Vagina (tissue), 2 donors: Measurements from ENCODE around the gene DLX6.

ENCODE experiments used
- POLR2A ChIP-seq, 2 donors: fragments of 450-650 bp; IDR thresholded peaks; one replicate each; pipeline ENCODE4 v1.6.1; 2017; ENCODE audit warnings: antibody characterized with exemption in 2 of 2, mild to moderate bottlenecking in 2 of 2, moderate library complexity in 2 of 2
- TF ChIP-seq, protein P1 (sequence below), 3 experiments: fragments of 450-650 bp in 2 of 3; fragments of 200-600 bp in 1 of 3; sonication (generic) in 1 of 3; IDR thresholded peaks; one replicate each; pipeline ENCODE4 v1.5.1; 2017 to 2019; ENCODE audit warnings: antibody characterized with exemption in 3 of 3, mild to moderate bottlenecking in 2 of 3, moderate library complexity in 2 of 3

- TF ChIP-seq, protein P1, sequence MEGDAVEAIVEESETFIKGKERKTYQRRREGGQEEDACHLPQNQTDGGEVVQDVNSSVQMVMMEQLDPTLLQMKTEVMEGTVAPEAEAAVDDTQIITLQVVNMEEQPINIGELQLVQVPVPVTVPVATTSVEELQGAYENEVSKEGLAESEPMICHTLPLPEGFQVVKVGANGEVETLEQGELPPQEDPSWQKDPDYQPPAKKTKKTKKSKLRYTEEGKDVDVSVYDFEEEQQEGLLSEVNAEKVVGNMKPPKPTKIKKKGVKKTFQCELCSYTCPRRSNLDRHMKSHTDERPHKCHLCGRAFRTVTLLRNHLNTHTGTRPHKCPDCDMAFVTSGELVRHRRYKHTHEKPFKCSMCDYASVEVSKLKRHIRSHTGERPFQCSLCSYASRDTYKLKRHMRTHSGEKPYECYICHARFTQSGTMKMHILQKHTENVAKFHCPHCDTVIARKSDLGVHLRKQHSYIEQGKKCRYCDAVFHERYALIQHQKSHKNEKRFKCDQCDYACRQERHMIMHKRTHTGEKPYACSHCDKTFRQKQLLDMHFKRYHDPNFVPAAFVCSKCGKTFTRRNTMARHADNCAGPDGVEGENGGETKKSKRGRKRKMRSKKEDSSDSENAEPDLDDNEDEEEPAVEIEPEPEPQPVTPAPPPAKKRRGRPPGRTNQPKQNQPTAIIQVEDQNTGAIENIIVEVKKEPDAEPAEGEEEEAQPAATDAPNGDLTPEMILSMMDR (IDR thresholded peaks at IDR 0.05), result no peak
- no peak for TF ChIP-seq POLR2A (IDR thresholded peaks at IDR 0.05)
These were observed 15.8 kb downstream of the DLX6 start for GRCh38 chr7:97020996-97021746.
